ENCODE data around the gene ARCN1. TPM values are rescaled to one million over a fixed set of nuclear protein-coding genes. Genes with fewer than 3 reads are reported as not detected.

The ARCN1 gene
- polyA plus RNA-seq, 1 donor from 2014 or later, result 67.2 TPM

GRCh38 chr11:118544647-118545010 lies 27.6 kb upstream of the ARCN1 start:
- no peak overlapping the region for H3K27ac ChIP-seq (ENCODE audit: low read length)
- H3K36me3 ChIP-seq (ENCODE audit: insufficient read depth, low read length), result no peaks in the 10 kb centered on the region

GRCh38 chr11:118545533-118545932 lies 26.7 kb upstream of the ARCN1 start:
- H3K4me3 ChIP-seq (ENCODE audit: low read length), result no peak overlapping the region

More at GRCh38 chr11:118544647-118545010, 27.6 kb upstream of the ARCN1 start:
- no peaks in the 10 kb centered on the region for H4K20me1 ChIP-seq (ENCODE audit: insufficient read depth)
- no peak overlapping the region for H3K4me3 ChIP-seq (ENCODE audit: low read length)
- H3K79me2 ChIP-seq (replicated peaks; ENCODE audit: insufficient read depth, low read length), result no peaks in the 10 kb centered on the region
- H3K9ac ChIP-seq (ENCODE audit: low read length), result no peak overlapping the region
- TF ChIP-seq SMC3 (conservative IDR thresholded peaks at IDR 0.05; ENCODE audit: poor library complexity), result no peak
- TF ChIP-seq MXI1 (conservative IDR thresholded peaks at IDR 0.05; ENCODE audit: poor library complexity, severe bottlenecking), result no peak
- no peak for TF ChIP-seq CTCF (IDR thresholded peaks at IDR 0.05; ENCODE audit: poor library complexity, severe bottlenecking)
- H3K4me2 ChIP-seq (ENCODE audit: low read length), result no peak overlapping the region
- no peaks in the 10 kb centered on the region for H3K9me3 ChIP-seq (ENCODE audit: low read length)
- H3F3A ChIP-seq (ENCODE audit: insufficient read depth, low read length, poor library complexity, severe bottlenecking), result no peaks in the 10 kb centered on the region
- H3K27me3 ChIP-seq (ENCODE audit: insufficient read depth, low read depth, low read length), result no peaks in the 10 kb centered on the region
- no peaks in the 10 kb centered on the region for H3K9me2 ChIP-seq (ENCODE audit: insufficient read depth, low read length)
- no peak overlapping the region for H2AFZ ChIP-seq (ENCODE audit: low read depth, low read length)

More at GRCh38 chr11:118545533-118545932, 26.7 kb upstream of the ARCN1 start:
- Histone ChIP-seq H3F3A (ENCODE audit: insufficient read depth, low read length, poor library complexity, severe bottlenecking) (no peaks in the 10 kb centered on the region), H4K20me1 (ENCODE audit: insufficient read depth) (no peaks in the 10 kb centered on the region), H2AFZ (ENCODE audit: low read depth, low read length) (no peak overlapping the region), H3K79me2 (replicated peaks; ENCODE audit: insufficient read depth, low read length) (no peaks in the 10 kb centered on the region), H3K9me2 (ENCODE audit: insufficient read depth, low read length) (no peaks in the 10 kb centered on the region), H3K27me3 (ENCODE audit: insufficient read depth, low read depth, low read length) (no peaks in the 10 kb centered on the region), H3K9ac (ENCODE audit: low read length) (no peak overlapping the region), H3K9me3 (ENCODE audit: low read length) (no peaks in the 10 kb centered on the region), H3K27ac (ENCODE audit: low read length) (no peak overlapping the region), H3K36me3 (ENCODE audit: insufficient read depth, low read length) (no peaks in the 10 kb centered on the region), H3K4me2 (ENCODE audit: low read length) (no peak overlapping the region)
- TF ChIP-seq REST (IDR thresholded peaks at IDR 0.05; ENCODE audit: borderline replicate concordance) (no peak), TAF1 (IDR thresholded peaks at IDR 0.05; ENCODE audit: low read depth) (no peak), MXI1 (conservative IDR thresholded peaks at IDR 0.05; ENCODE audit: poor library complexity, severe bottlenecking) (no peak), POLR2AphosphoS5 (IDR thresholded peaks at IDR 0.05) (no peak)
